Chondrocyte (in vitro differentiated cells): Measurements from ENCODE around the gene NFIX. TPM values are rescaled to one million over a fixed set of nuclear protein-coding genes. Genes with fewer than 3 reads are reported as not detected.

Source experiments
- DNase-seq: peaks from one replicate; pipeline ENCODE4 v3.0.0; 2021; ENCODE audit warnings: mixed read lengths, low spot score
- H3K27ac Mint-ChIP-seq: one replicate; pipeline ENCODE4 v1.8.0; 2021; ENCODE audit warnings: mild to moderate bottlenecking, moderate library complexity, mixed read lengths; ENCODE audit not compliant: unreplicated experiment
- H3K27me3 Mint-ChIP-seq: 2 replicates; pipeline ENCODE4 v1.8.0; 2021; ENCODE audit warnings: low read depth, mixed read lengths
- H3K36me3 Mint-ChIP-seq: 2 replicates; pipeline ENCODE4 v1.8.0; 2021; ENCODE audit warnings: low read depth, mixed read lengths
- H3K4me1 Mint-ChIP-seq: 2 replicates; pipeline ENCODE4 v1.8.0; 2021; ENCODE audit warnings: low read depth, mild to moderate bottlenecking, mixed read lengths
- H3K4me3 Mint-ChIP-seq: one replicate; pipeline ENCODE4 v1.8.0; 2021; ENCODE audit warnings: mild to moderate bottlenecking, moderate library complexity, mixed read lengths; ENCODE audit not compliant: unreplicated experiment
- H3K9me3 Mint-ChIP-seq: 2 replicates; pipeline ENCODE4 v1.8.0; 2021; ENCODE audit warnings: low read depth, mixed read lengths
- CTCF ChIP-seq: fragments of 200-600 bp; sonication (generic); IDR thresholded peaks from 2 replicates; pipeline ENCODE4 v1.5.0; 2021; ENCODE audit warnings: antibody characterized with exemption, mild to moderate bottlenecking, moderate library complexity
- total RNA-seq: library from RNA; stranded (reverse); gene quantifications from 3 replicates; pipeline ENCODE4 v1.2.1, GENCODE V29; 2021

The NFIX gene
- total RNA-seq, 1 donor from 2014 or later: 98.9 TPM

GRCh38 chr19:13055213-13056051 lies 60.2 kb downstream of the NFIX start:
- Mint-ChIP-seq H3K27ac (peak overlapping the region; percentile 98), H3K4me3 (peak overlapping the region; percentile 53), H3K36me3 (no peaks in the 10 kb centered on the region), H3K4me1 (peaks cover 94% of the 10 kb centered on the region), H3K9me3 (no peaks in the 10 kb centered on the region), H3K27me3 (no peaks in the 10 kb centered on the region)
- TF ChIP-seq CTCF: peak; percentile 37
- no peak for DNase-seq

- Mint-ChIP-seq H3K9me3 (no peaks in the 10 kb centered on the region), H3K27ac (peak overlapping the region; percentile 98), H3K27me3 (no peaks in the 10 kb centered on the region), H3K4me1 (peaks cover 94% of the 10 kb centered on the region), H3K36me3 (no peaks in the 10 kb centered on the region), H3K4me3 (peak overlapping the region; percentile 53)
- no peak for DNase-seq
- no peak for TF ChIP-seq CTCF
These were observed 60.9 kb downstream of the NFIX start for GRCh38 chr19:13056052-13056660.

GRCh38 chr19:13057147-13057572 lies 61.9 kb downstream of the NFIX start:
- no peak overlapping the region for H3K4me3 Mint-ChIP-seq

GRCh38 chr19:13057744-13058143 lies 62.5 kb downstream of the NFIX start:
- H3K9me3 Mint-ChIP-seq: no peaks in the 10 kb centered on the region
- H3K4me3 Mint-ChIP-seq: no peak overlapping the region
- peaks cover 91% of the 10 kb centered on the region for H3K4me1 Mint-ChIP-seq
- no peak for DNase-seq
- peak overlapping the region; percentile 85 for H3K27ac Mint-ChIP-seq
- no peaks in the 10 kb centered on the region for H3K36me3 Mint-ChIP-seq
- no peak for TF ChIP-seq CTCF
- no peaks in the 10 kb centered on the region for H3K27me3 Mint-ChIP-seq

More at GRCh38 chr19:13057147-13057572, 61.9 kb downstream of the NFIX start:
- Mint-ChIP-seq H3K36me3 (no peaks in the 10 kb centered on the region), H3K27ac (peak overlapping the region; percentile 8), H3K27me3 (no peaks in the 10 kb centered on the region), H3K9me3 (no peaks in the 10 kb centered on the region), H3K4me1 (peaks cover 94% of the 10 kb centered on the region)
- no peak for TF ChIP-seq CTCF
- DNase-seq: no peak

GRCh38 chr19:13058951-13059660 lies 63.8 kb downstream of the NFIX start:
- no peaks in the 10 kb centered on the region for H3K27me3 Mint-ChIP-seq

More at GRCh38 chr19:13058951-13059660, 63.8 kb downstream of the NFIX start:
- H3K36me3 Mint-ChIP-seq: no peaks in the 10 kb centered on the region
- TF ChIP-seq CTCF: peak; percentile 32
- H3K9me3 Mint-ChIP-seq: no peaks in the 10 kb centered on the region
- H3K4me1 Mint-ChIP-seq: peaks cover 90% of the 10 kb centered on the region
- H3K27ac Mint-ChIP-seq: peak overlapping the region; percentile 64
- no peak overlapping the region for H3K4me3 Mint-ChIP-seq
- DNase-seq: no peak
